DND-41 (cell line): ENCODE results near the gene HOXA4.

Experiments
- ATAC-seq: fragments of 200-7000 bp; cut with Tn5 transposase; 3 replicates; pipeline ENCODE4 v1.9.1; 2021; ENCODE audit warnings: low read depth; ENCODE audit not compliant: insufficient read depth
- DNase-seq: peaks from one replicate; pipeline ENCODE4 v3.0.0-alpha.2; 2020
- H2AFZ ChIP-seq: 2 replicates; pipeline ENCODE4 v1.6.0; 2012; ENCODE audit warnings: low read depth, low read length
- H3K27ac ChIP-seq: 2 replicates; pipeline ENCODE4 v1.5.1; 2012; ENCODE audit warnings: low read length, inconsistent platforms
- H3K27me3 ChIP-seq: fragments of 200-600 bp; sonication (generic); 2 replicates; pipeline ENCODE4 v1.6.0; 2012; ENCODE audit warnings: low read length, mild to moderate bottlenecking, inconsistent platforms; ENCODE audit not compliant: insufficient read depth, poor library complexity
- H3K36me3 ChIP-seq: 2 replicates; pipeline ENCODE4 v1.5.1; 2012; ENCODE audit warnings: low read length, inconsistent platforms; ENCODE audit not compliant: insufficient read depth
- H3K4me1 ChIP-seq: 2 replicates; pipeline ENCODE4 v1.5.1; 2012; ENCODE audit warnings: mild to moderate bottlenecking, low read length; ENCODE audit not compliant: insufficient read depth
- H3K4me2 ChIP-seq: 2 replicates; pipeline ENCODE4 v1.6.0; 2012; ENCODE audit warnings: mild to moderate bottlenecking, moderate library complexity, low read length, inconsistent platforms; ENCODE audit not compliant: insufficient read depth
- H3K4me3 ChIP-seq, 2 experiments: fragments of 200-600 bp in 1 of 2; shearing (Covaris generic) in 1 of 2; 2 replicates each; pipeline ENCODE4 v1.5.1; 2012 to 2016; ENCODE audit warnings: inconsistent platforms in 2 of 2, low read length in 2 of 2, mild to moderate bottlenecking in 2 of 2, low read depth in 1 of 2, moderate library complexity in 1 of 2
- H3K79me2 ChIP-seq: 2 replicates; pipeline ENCODE4 v1.6.0; 2012; ENCODE audit warnings: low read length, inconsistent platforms; ENCODE audit not compliant: insufficient read depth
- H3K9ac ChIP-seq: 2 replicates; pipeline ENCODE4 v1.6.0; 2012; ENCODE audit warnings: low read depth, mild to moderate bottlenecking, inconsistent platforms, low read length, moderate library complexity
- H3K9me3 ChIP-seq: 2 replicates; pipeline ENCODE4 v1.5.1; 2012; ENCODE audit warnings: low read length, moderate library complexity, mild to moderate bottlenecking, inconsistent platforms; ENCODE audit not compliant: insufficient read depth, severe bottlenecking
- H4K20me1 ChIP-seq: 2 replicates; pipeline ENCODE4 v1.6.0; 2012; ENCODE audit warnings: low read length; ENCODE audit not compliant: insufficient read depth
- CTCF ChIP-seq: IDR thresholded peaks from 2 replicates; pipeline ENCODE4 v1.5.1; 2012; ENCODE audit warnings: borderline replicate concordance, low read length, moderate library complexity, mild to moderate bottlenecking; ENCODE audit not compliant: poor library complexity, severe bottlenecking; ENCODE audit errors: extremely low read depth
- EZH2 ChIP-seq: IDR thresholded peaks from 3 replicates; pipeline ENCODE4 v1.6.1; 2012; ENCODE audit warnings: borderline replicate concordance, low read depth, mild to moderate bottlenecking, moderate library complexity, low read length, inconsistent platforms; ENCODE audit not compliant: severe bottlenecking

Gene HOXA4

DNA sequence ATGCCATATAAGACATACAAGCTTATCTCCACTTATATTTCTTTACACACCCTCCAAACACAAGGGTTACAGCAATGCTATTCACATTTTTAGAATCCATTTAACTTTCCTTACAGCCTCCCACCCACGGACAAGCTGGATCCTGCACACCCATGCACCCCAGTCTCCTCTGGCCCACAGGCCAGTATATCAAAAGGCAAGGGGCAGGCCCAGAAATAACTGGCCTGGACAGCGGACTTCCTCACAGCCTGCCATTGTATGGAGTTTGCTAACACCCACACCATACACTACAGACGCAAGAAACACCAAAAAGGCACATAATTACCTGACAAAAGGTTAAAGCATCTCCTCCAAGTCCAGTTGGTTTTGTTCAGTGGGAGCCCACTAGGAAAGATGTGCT is 12.0 kb downstream of the HOXA4 start:
- no peak overlapping the region for H2AFZ ChIP-seq
- no peak overlapping the region for H3K4me2 ChIP-seq
- H3K79me2 ChIP-seq, result no peaks in the 10 kb centered on the region
- TF ChIP-seq EZH2, result no peak
- TF ChIP-seq CTCF, result no peak
- H4K20me1 ChIP-seq, result no peaks in the 10 kb centered on the region
- no peak overlapping the region for H3K9ac ChIP-seq
- no peaks in the 10 kb centered on the region for H3K4me1 ChIP-seq
- DNase-seq, result no peak
- H3K9me3 ChIP-seq, result no peaks in the 10 kb centered on the region
- H3K36me3 ChIP-seq, result no peaks in the 10 kb centered on the region
- H3K27ac ChIP-seq, result no peak overlapping the region
- no peak overlapping the region for H3K4me3 ChIP-seq
- no peak for ATAC-seq
- no peaks in the 10 kb centered on the region for H3K27me3 ChIP-seq

DNA sequence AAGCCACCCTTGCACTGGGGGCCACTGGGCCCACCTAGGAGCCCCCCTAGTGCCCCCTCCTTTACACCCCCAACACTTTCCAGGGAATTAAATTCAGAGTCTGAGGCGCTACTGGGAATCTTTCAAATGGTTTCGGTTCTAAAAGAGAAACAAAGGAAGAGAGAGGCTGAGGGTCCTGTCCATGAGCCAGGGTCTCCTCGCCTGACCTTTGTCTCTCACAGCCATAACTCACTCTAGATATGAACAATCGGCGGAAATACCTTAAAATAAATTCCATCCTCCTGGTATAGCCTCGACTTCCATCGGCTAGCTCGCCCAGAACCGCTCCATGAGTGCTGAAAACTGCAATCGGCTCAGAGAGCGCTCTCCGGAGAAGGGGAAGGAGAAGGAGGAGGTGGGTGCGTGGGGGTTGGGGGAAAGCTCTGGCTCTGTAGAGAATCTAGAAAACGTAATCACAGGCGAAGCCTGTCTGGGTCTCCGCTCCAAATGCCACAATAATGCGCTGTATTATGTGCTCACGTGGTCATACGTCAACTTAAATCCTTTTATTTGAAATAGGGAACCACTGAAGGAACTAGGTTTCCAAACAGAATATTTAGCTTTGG is 12.6 kb downstream of the HOXA4 start:
- H2AFZ ChIP-seq, result no peak overlapping the region
- H3K4me3 ChIP-seq, result no peak overlapping the region
- no peaks in the 10 kb centered on the region for H3K36me3 ChIP-seq
- no peaks in the 10 kb centered on the region for H3K79me2 ChIP-seq
- H3K27ac ChIP-seq, result no peak overlapping the region
- H3K9me3 ChIP-seq, result no peaks in the 10 kb centered on the region
- H3K27me3 ChIP-seq, result no peaks in the 10 kb centered on the region
- no peak overlapping the region for H3K4me2 ChIP-seq
- DNase-seq, result no peak
- no peaks in the 10 kb centered on the region for H4K20me1 ChIP-seq
- H3K4me1 ChIP-seq, result no peaks in the 10 kb centered on the region
- TF ChIP-seq CTCF (no peak), EZH2 (no peak)
- ATAC-seq, result no peak
- H3K9ac ChIP-seq, result no peak overlapping the region

DNA sequence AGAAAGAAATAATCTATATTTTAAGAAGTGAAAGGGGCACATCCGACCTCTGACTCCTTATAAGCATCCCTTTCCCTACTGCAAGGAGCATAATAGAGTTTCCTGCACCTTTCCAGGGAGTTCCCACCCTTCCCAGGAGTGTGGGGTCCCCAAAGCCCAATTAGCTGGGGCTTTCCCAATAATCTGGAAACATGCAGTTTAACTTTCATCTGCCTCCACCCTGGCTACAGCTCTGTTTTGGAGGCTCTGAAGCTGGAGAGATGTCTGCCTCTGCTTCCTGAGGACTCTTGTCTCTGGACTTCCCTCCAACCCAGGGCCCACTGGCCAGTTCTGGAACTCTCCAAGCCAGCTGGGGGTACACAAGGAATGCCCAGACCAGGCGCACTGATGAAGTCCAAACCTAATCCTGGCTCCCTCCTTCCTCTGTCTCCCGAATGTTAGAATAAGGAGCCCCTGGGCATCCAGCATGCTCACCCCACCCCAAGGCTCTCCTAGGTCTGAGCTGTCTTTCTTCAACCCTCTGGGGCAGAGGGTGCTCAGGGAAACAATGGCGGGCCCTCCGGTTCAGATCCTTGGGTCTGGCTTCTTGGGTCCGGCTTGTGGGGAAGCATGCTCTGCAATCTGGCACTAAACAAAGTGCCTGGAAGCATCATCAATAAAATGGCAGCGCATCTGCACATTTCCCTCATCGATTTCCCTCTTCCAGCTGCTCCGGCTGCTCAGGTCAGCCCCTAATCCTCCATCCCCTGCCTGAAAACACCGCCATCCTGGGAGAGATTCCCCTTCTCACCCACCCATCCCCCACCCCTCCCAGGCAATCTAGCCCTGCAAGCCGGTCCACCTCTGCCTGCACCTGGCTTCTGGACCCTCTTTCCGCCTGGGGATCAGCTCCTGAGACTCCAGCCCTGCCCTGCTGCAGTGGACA is 13.3 kb downstream of the HOXA4 start:
- Histone ChIP-seq H3K4me3 (no peak overlapping the region), H3K9ac (no peak overlapping the region), H3K27ac (no peak overlapping the region), H3K4me1 (no peaks in the 10 kb centered on the region), H3K27me3 (no peaks in the 10 kb centered on the region), H4K20me1 (no peaks in the 10 kb centered on the region), H2AFZ (no peak overlapping the region), H3K4me2 (no peak overlapping the region), H3K79me2 (no peaks in the 10 kb centered on the region), H3K9me3 (no peaks in the 10 kb centered on the region), H3K36me3 (no peaks in the 10 kb centered on the region)
- DNase-seq (no peak), ATAC-seq (no peak)
- TF ChIP-seq CTCF (no peak), EZH2 (no peak)
